Activated CD4-positive, alpha-beta T cell treated with anti-CD3 and anti-CD28 coated beads, Interleukin-2, Interleukin-4, amounts not matched to agents 100 ng/mL and 50 ng/mL, durations not matched to agents 16 hours and 8 hours (primary cell): ENCODE data around the gene TMIGD2.
"Not testable (repeated sequence)": the region's sequence is repeated elsewhere in the genome, so short reads cannot be mapped to it uniquely, and the experiment has no call there.

Source experiments
- DNase-seq: peaks from one replicate; pipeline ENCODE4 v3.0.0-alpha.2; 2020; ENCODE audit warnings: low spot score

The TMIGD2 gene

GRCh38 chr19:4295972-4296771, 6.0 kb downstream of the TMIGD2 start:
- DNase-seq, result no peak

- no peak for DNase-seq
Measured at GRCh38 chr19:4294389-4294788, 7.8 kb downstream of the TMIGD2 start.

- no peak for DNase-seq
Measured at GRCh38 chr19:4292515-4292914, 9.7 kb downstream of the TMIGD2 start.

GRCh38 chr19:4291184-4291732, 10.9 kb downstream of the TMIGD2 start:
- no peak for DNase-seq

GRCh38 chr19:4288091-4288777, 14.0 kb downstream of the TMIGD2 start:
- DNase-seq, result no peak

GRCh38 chr19:4286141-4286540, 16.0 kb downstream of the TMIGD2 start:
- not testable (repeated sequence) for DNase-seq

- DNase-seq, result no peak
Measured at GRCh38 chr19:4284974-4285373, 17.2 kb downstream of the TMIGD2 start.

- DNase-seq, result no peak
Measured at GRCh38 chr19:4284176-4284958, 17.8 kb downstream of the TMIGD2 start.

- no peak for DNase-seq
Measured at GRCh38 chr19:4279530-4280422, 22.4 kb downstream of the TMIGD2 start.

- DNase-seq, result no peak
Measured at GRCh38 chr19:4279267-4279529, 23.0 kb downstream of the TMIGD2 start.

- DNase-seq, result no peak
Measured at GRCh38 chr19:4278419-4279266, 23.5 kb downstream of the TMIGD2 start, which contains the start of gene SHD. Gene SHD, plus strand, starts transcription at chr19:4279266. Its CDS starts 798 bp downstream, at chr19:4280064.

- no peak for DNase-seq
Measured at GRCh38 chr19:4278010-4278409, 24.2 kb downstream of the TMIGD2 start.

- no peak for DNase-seq
Measured at GRCh38 chr19:4277191-4277696, 24.9 kb downstream of the TMIGD2 start.

- not testable (repeated sequence) for DNase-seq
Measured at GRCh38 chr19:4274321-4274686, 27.9 kb downstream of the TMIGD2 start.

- no peak for DNase-seq
Measured at GRCh38 chr19:4272894-4273293, 29.3 kb downstream of the TMIGD2 start.

GRCh38 chr19:4268816-4269430, 33.3 kb downstream of the TMIGD2 start:
- DNase-seq, result no peak

GRCh38 chr19:4267901-4268815, 34.0 kb downstream of the TMIGD2 start:
- no peak for DNase-seq

- peak; percentile 57 for DNase-seq
Measured at GRCh38 chr19:4267101-4267900, 34.9 kb downstream of the TMIGD2 start.
